Islet of Langerhans (tissue), 1 donor: ENCODE results near the gene MUS81.
"Not testable (repeated sequence)": the region's sequence is repeated elsewhere in the genome, so short reads cannot be mapped to it uniquely, and the experiment has no call there.

Experiments used
- FAIRE-seq: peaks from one replicate; lab custom pipeline; 2011; peaks lifted over from hg19 to GRCh38; lab: Jason Lieb, UNC

Gene MUS81, protein sequence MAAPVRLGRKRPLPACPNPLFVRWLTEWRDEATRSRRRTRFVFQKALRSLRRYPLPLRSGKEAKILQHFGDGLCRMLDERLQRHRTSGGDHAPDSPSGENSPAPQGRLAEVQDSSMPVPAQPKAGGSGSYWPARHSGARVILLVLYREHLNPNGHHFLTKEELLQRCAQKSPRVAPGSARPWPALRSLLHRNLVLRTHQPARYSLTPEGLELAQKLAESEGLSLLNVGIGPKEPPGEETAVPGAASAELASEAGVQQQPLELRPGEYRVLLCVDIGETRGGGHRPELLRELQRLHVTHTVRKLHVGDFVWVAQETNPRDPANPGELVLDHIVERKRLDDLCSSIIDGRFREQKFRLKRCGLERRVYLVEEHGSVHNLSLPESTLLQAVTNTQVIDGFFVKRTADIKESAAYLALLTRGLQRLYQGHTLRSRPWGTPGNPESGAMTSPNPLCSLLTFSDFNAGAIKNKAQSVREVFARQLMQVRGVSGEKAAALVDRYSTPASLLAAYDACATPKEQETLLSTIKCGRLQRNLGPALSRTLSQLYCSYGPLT

DNA sequence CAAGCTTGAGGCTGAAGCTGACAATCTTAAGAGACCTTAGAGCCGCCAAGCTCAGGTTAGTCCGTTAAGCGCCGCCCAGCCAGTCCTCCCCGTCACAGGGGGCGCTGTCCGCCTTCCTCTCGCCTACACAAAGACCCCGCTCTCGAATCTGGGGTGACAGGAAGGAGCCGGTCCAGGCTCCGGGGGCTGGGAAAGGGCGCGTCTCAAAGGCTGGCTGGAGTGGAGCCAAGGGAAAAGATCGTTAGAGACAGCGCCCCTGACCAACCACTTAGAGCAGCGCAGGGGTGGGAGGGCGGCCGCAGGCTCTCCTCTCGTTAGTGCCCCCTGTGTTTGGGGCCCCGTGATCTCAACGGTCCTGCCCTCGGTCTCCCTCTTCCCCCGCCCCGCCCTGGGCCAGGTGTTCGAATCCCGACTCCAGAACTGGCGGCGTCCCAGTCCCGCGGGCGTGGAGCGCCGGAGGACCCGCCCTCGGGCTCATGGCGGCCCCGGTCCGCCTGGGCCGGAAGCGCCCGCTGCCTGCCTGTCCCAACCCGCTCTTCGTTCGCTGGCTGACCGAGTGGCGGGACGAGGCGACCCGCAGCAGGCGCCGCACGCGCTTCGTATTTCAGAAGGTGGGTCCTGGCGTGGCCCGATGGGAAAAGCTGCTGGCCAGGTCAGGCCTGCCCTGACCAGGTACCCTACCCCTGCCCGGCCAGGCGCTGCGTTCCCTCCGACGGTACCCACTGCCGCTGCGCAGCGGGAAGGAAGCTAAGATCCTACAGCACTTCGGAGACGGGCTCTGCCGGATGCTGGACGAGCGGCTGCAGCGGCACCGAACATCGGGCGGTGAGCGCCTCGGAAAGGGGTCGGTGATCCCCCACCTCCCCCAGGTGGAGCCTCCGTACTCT, at the start of gene MUS81:
TSS of gene MUS81 (plus strand) at position 156 of the 887 bp plus-strand sequence. CDS start at position 477, 321 bp downstream.
- FAIRE-seq, result no peak

DNA sequence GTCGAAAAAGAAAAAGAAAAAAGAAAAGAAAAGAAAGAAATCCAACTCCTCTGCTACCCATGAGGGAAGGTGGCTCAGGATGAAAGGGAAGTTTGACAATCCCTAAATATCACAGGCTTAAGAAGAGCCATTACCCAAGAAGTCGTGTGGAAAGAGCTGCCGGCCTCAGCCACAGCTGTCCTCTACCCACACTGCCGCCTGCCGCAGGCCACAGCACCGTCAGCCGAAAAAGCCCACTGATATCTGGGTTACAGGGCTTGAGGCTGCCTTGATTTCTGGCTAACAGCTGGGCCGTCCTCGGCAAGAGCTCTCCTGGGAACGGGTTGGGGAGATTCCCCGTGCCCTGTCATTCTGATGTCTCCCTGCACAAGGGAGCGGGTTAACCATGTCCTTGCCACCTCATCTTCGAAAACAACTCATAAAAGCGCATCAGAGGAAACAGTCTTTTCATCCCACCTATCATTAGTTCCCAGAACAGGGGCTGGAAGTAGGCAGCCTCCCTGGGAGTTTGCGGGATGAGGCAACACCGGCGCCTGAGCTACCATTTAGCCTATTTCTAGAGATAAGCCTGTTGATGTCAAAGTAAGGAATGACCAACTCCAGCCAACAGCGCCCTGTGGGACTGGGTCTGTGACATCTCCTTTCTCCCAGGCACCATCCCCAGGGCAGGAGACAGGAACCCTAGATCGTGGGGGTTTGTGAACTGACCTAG, 48.3 kb upstream of the MUS81 start:
- FAIRE-seq, result no peak

DNA sequence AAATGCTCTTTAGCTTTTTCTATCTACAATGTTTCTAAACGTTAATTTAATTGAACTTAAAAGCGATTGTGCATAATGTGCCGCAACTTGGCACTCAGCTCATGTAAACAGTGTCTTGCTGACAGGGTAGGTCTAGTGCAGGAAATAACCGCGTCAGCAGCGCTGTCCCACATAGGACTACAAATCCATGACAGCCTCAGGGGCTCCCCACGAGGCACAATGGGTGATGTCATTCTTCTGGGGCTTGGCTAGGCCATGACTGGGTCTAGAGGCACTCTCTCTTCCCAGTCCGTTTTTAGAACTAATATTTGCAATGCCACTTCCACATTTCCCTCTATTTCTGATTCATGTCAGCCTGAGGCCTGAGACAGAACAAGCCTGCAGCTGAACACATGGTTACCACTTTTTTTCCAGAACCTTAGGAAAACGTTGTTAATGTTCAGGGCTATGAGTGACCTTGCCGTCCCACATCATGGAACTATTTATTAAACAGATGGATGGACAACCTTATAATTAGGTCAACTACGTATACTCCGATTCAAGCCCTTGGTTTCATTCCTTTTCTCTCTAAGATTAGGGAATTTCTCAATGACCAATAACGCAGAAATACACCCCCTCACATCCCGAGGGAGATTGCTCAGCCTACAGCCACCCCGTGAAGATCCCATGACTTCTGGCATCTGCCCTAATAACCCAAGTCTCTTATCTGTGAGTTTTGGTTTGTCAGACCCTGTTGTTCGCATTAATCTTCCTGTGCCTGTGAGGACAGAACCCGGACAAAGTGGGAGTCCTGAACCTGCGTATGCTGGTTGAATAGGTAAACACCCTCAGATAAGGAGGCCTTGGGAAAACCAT, 45.9 kb upstream of the MUS81 start:
- no peak for FAIRE-seq

DNA sequence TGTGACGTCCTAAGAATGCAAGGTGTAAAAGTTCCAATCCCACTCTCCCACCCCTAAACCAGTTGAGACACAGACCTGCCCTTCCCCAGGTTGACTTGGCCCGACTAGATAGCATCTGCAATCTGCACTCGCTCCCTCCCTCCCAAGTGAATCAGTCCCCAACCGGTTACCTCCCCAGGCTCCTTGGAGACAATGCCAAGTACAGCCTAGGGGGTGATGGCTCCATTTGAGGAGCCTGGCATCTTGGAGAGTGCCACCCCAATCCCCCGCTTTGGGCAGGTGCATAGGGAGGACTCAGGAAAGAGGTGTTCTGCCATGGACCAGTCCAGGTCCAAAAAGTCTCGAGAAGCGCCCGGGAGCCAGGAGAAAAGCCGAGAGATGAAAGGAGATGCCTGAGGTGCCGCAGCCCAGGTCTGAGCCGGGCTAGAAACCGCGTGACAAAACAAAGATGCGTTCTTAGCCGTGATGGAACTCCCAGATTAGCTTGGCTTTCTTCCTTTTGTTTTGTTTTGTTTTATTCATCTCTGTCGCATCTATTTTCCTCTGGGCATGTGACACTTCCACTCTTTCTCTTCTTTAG, 45.2 kb upstream of the MUS81 start:
- no peak for FAIRE-seq

DNA sequence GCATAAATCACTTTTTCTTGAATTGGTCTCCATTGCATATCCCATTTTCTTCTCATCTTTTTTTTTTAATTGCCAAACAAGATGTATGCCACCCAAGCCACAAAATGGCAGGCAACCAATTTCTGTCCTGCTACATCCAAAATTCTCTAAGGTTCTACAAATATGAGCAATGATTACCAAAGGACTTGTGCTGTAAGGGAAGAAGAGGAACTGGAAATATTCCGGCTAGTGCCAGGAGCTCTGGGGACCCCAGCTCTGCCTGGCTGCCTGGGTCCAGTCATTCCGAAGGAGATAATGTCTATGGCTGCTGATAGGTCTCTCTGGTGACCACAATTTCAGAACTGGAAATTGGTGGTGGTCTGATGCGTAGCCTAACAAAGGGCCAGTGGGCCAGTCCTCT, 43.5 kb upstream of the MUS81 start:
- no peak for FAIRE-seq

DNA sequence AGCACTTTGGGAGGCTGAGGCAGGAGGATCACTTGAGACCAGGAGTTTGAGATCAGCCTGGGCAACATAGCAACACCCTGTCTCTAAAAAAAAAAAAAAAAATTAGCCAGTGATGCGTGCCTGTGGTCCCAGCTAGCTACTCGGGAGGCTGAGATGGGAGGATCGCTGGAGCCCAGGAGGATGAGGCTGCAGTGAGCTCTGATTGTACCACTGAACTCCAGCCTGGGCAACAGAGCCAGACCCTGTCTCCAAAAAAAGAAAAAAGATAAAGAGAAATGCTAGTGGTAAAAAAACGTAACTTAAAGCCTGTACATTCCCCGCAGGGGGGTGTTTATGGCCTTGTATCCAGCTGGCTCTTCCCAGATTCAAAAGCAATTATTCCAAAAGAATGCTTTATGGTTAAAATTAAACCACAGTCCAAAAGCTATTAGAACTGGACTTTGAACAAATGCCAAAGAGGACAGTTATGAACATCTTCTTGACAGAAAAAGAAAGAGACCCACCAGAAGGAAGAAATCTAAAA, 42.9 kb upstream of the MUS81 start:
- no peak for FAIRE-seq

DNA sequence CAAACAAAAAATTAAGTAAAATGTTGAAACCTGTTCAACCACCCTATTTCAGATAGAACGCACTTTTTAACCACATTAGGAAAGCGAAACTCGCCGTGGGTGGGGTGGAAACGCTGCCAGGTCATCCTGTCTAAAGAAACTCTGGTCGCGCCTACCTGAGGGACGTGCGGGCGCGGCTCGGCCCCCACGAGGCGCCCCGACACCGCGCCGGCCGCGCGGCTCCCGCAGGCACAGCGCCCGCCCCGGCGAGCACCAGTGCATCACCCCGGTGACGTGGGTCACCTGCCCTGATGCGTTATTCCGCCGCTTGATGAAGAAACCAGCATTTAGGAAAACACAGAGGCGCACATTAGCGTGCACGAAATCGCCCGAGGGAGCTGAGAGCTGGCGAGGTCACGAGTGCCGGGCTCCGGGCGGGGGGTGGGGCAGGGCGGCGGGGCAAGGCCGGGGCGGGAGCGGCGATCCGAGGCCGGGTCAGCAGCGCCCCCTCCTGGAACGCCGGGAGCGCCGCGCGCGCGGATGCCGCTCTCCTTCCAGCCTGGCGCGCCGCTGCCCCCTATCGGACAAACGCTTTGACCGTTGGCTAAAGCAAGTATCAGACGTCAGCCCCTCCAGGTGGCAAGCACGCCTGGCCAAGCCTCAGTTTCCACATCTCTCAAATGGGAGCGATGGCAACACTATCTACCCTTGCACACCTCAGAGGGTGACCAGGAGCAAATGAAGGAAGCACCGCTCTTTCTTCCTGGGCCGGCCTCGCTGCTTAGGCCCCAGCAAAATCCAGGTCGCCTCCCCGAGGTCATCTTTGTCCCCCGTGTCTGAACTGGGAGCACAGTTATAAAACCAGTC, 42.2 kb upstream of the MUS81 start:
- FAIRE-seq, result no peak

DNA sequence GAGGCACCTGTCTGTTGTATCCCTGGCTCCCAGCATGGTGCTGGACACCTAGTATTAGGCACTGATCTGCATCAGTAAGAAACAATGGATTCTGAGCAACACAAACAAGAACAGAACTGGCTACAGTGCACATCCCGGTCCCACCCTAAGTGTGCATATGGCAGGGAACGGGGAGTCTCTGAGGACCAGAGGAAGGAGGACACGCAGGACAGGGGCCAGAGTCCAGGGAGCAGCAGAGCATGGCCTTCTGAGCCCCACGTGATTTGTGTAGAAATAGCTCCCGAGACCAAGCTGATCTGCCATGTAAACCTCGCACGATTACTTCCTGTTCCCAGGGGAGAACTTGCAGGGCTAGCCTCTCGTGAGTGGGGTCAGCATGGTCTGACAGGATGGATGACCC, 39.1 kb upstream of the MUS81 start:
- FAIRE-seq, result no peak

DNA sequence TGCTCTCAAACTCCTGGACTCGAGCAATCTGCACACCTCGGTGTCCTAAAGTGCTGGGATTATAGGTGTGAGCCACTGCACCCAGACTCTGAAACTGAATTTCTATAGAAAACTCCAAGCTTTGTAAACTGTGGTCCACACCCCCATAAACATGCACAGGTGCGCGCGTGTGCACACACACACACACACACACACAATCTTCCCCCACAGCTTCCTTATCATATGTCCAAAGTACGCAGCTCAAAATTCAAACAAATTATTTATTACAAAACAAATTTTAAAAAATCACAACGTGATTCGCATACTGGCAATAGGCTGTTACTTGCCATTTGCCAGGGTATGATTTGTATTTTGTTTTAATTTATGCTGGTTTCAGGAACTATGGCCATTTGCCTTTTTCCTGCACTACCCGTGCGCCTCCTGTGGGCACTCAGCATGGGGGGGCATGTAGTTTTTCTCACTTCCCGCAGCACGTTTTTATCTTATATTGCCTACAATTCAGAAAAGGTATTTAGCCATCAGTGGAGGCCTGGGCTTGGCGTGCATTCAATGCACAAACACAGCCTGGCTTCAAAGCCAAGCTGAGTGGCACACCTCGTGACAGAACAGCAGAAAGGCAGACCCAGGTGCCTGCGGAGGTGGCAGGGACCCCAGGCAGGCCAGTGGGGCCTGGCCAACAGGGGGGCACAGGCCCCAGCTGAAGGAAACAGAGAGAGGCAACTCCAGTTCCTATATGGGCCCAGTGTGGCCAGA, 37.3 kb upstream of the MUS81 start:
- no peak for FAIRE-seq

DNA sequence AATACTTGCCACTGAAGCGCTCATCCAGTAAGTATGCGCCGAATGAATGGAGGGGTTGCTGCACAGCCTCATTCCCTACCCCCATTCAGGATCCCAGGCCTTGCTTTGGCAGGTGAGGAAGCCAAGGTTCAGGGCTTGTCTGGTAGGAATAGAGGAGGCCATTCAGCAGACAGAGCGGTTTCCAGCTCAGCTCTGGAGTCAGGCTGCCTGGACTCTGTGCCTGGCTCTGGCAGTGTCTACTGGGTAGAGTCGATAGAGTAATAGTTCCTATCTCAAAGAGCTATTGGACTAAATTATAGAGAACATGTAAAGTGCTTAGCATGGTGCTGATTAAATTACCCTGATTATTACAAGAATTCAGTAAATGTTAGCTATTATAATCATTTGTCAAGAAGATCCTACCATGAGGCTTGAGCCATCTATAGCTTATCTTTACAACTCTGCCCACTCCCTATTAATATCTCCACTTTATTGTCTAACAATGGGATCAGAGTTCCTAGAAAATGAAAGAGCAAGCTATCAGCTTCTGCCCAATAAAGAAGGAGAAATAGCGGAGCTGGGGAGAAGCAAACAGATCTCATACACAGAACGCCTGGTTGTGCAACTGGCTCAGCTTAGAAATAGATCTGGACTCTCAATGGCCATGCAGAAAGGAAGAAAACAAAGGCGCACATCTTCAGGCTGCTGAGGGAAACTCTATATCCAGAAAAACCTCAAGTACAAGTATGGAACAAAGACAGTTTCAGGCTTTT, 33.1 kb upstream of the MUS81 start:
- no peak for FAIRE-seq

DNA sequence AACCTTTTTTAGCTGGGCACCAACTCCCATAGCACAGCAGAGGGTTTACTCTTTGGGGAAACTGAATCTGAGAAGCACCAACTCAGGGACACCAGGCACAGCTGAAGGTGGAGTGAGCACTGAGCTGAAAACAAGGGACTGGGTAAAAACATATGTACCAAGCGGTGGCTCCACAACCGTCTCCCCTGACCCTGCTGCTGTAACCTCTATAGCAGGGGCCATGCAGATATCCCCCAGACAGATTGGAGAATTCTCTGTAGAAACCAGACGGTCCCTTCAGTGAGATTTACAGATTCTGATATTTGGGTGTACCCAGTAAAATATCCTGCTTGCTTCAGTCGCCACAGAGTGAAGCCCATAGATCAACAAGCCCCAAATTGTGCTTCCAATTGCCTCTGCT, 30.8 kb upstream of the MUS81 start:
- FAIRE-seq, result no peak

DNA sequence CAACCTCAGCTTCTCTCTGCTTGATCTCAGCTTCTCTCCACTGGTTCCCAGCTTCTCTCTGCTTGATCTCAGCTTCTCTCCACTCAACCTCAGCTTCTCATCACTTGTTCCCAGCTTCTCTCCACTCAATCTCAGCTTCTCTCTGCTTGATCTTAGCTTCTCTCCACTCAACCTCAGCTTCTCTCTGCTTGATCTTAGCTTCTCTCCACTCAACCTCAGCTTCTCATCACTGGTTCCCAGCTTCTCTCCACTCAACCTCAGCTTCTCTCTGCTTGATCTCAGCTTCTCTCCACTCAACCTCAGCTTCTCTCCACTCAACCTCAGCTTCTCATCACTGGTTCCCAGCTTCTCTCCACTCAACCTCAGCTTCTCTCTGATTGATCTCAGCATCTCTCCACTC, 28.0 kb upstream of the MUS81 start:
- FAIRE-seq, result not testable (repeated sequence)

DNA sequence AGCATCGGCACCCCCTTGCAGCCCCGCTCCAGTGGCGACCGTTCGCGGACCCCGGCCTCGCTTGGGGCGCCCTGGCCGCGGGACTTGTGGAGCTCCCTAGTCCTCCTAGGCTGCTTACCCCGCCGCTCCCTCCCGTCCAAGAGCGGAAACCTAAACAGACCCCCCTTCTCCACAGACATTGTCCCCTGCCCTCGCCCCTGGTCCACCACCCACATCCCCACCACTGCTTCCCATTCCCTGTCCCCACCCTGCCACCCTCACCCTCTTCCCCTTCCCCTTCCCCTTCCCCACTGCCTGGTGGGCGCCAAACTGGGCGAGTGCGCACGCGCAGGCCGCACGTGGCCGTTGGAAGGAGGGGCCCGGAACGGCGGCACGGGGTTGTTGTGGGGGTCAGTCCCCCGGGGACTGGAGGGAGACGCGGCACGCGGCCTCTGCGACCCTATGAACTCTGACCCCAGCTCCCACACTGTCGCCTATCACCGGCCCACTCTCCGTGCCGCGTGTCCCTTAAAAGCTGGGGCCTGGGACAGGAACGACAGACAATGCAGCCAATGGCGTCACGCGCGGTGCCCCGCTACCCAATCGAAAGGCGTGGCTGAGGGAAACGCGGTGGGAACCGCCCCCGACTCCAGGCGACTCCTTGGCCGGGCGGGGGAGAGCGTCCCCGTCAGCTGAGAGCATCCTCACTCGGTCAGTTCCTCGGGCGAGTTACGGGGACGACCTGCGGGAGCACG, 26.8 kb upstream of the MUS81 start, which contains the start of gene SNX32:
TSS of gene SNX32 (plus strand) at position 667 of the 734 bp plus-strand sequence. CDS start 103 bp downstream, outside the sequence.
- FAIRE-seq, result no peak

DNA sequence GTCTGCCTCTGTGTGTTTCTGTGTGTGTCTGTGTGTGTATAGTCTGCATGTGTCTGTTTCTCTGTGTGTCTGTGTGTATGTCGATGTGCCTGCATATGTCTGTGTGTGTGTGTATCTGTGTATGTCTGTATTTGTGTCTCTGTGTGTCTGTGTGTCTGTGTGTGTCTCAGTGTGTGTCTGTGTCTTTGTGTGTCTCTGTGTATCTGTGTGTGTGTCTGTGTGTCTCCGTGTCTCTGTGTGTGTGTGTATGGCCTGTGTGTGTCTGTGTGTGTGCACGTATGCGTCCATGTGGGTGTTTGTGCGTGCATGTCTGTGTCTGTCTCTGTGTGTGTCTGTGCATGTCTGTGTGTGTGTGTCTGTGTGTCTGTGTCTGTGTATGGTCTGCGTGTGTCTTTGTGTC, 26.0 kb upstream of the MUS81 start:
- no peak for FAIRE-seq

DNA sequence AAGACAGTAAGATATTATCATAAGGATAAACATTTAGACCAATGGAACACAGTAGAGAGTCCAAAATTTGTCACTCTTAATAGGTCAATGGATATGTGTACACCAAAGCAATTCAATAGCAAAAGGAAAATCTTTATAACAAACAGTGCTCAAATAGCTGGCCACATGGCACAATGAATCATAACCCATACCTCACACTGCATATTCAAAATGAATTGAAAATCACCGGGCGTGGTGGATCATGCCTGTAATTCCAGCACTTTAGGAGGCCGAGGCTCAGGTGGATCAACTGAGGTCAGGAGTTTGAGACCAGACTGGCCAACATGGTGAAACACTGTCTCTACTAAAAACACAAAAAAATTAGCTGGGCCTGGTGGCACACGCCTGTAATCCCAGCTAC, 18.1 kb upstream of the MUS81 start:
- no peak for FAIRE-seq

DNA sequence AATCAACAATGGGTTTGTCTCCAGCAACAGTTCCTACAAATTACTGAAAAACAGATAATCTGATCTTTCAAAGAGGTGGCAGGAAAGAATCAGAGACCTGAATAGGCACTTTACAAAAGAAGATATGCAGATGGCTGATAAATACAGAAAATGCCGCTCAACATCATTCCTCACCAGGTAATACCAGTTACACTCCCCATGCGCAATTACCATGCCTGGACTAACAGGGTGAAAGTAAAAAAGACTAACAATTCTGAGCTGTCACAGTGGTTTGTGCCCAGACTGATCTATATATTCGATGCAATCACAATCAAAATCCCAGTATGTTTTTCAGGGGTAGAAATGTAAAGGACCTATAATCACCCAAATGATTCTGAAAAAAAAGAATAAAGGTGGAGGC, 16.4 kb upstream of the MUS81 start:
- no peak for FAIRE-seq

DNA sequence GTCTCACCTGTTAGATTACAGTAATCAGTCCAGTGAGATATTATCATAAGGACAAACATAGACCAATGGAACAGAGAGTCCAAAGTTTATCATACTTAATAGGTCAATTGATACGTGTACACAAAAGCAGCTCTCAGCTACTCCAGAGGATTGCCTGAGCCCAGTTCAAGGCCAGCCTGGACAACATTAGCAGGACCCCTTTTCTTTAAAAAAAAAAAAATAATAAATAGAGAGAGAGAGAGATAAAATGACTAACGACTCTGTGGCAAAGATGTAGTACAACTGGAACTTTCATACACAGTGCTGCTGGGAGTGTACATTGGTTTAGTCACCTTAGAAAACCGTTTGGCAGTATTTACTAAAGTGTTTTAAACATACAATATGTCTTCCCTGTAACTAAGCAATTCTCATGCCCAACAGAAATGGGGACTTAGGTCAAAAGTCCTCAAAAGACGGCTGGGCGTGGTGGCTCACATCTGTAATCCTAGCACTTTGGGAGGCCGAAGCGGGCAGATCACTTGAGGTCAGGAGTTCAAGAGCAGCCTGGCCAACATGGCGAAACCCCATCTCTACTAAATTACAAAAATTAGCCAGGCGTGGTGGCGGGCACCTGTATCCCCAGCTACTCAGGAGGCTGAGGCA, 15.9 kb upstream of the MUS81 start:
- no peak for FAIRE-seq
